ENCODE results near the gene MYO10.

- no peak for TF ChIP-seq POLR2A (IDR thresholded peaks at IDR 0.05)
- TF ChIP-seq CTCF (IDR thresholded peaks at IDR 0.05), result no peak
Measured at GRCh38 chr5:16897284-16897704, 38.8 kb downstream of the MYO10 start.

Data from Peyer's patch (tissue), 4 donors.